HG03571 (cell line): Measurements from ENCODE around the gene E2F3.

ENCODE experiments used
- ATAC-seq: cut with Tn5 transposase; IDR thresholded peaks from one replicate; pipeline ENCODE4 v1.9.1; 2021; ENCODE audit not compliant: unreplicated experiment

The E2F3 gene

DNA sequence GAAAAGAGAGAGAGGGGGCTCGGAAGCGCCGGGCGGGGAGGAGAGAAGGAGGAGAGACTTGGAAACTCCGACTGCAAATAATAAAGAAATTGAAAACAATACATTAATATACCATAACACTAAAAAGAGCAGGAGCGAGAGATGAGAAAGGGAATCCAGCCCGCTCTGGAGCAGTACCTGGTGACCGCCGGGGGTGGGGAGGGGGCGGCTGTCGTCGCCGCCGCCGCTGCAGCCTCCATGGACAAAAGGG, 338 bp downstream of the E2F3 start:
- ATAC-seq: no peak

DNA sequence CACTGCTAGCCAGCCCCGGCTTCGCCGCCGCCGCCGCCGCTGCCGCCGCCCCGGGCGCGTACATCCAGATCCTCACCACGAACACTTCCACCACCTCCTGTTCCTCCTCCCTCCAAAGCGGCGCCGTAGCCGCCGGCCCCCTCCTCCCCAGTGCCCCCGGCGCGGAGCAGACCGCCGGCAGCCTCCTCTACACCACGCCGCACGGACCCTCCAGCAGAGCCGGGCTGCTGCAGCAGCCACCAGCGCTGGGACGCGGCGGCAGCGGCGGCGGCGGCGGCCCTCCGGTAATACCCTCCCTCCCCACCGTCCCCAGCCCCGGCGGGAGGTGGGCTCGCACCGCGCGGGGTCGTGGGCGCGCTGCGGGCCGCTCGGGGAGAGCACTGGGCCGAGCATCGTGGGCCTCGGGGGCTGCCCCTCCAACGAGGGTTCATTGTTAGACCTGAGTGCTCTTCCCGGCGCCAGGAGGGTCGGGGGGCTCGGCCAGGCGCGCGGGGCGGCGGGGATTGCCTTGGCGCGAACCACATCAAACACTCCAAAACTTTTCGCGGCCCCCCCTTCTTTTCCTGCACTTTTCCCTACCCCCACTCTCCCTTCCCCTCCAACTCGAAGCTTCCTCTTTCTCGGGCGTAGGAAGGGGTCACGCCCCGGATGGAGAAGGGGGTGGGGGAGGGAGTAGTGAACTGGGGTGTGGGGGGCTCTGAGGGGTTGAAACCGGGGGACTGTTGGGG, 827 bp downstream of the E2F3 start:
- no peak for ATAC-seq

DNA sequence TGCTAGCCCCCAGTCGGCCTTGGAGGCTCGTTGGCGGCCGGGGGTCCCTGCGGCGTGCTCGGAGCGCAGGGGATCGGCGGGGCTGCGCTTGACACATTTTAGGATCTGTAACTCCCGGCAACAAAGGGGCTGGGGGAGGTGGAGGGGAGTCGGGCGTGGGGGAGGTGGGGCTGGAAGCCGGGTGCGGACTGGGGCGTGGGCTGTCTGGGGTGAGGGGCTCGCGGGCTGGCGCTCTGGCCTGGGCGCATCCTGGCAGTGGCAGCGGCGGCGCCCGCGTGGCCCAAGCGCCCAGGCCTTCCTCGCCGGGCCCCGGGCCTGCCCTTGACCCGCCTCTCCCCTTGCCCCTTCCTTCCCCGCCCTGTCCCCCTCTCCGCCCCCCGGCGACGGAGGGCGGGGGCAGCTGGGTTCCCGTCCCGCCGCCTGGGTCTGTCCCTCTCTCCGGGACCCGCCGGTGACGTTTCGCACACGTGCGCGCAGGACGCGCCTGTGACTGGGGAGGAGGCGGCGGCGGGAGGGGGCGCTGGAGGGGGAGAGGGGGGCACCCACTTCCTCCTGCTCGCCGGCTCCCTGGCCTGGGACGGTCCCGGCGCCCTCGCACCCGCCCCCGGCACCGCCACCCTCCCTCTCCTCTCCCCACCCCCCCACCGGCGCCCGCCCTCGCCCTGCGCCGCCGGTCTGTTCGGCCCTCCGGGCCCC, 1.5 kb downstream of the E2F3 start:
- peak; percentile 46 for ATAC-seq

DNA sequence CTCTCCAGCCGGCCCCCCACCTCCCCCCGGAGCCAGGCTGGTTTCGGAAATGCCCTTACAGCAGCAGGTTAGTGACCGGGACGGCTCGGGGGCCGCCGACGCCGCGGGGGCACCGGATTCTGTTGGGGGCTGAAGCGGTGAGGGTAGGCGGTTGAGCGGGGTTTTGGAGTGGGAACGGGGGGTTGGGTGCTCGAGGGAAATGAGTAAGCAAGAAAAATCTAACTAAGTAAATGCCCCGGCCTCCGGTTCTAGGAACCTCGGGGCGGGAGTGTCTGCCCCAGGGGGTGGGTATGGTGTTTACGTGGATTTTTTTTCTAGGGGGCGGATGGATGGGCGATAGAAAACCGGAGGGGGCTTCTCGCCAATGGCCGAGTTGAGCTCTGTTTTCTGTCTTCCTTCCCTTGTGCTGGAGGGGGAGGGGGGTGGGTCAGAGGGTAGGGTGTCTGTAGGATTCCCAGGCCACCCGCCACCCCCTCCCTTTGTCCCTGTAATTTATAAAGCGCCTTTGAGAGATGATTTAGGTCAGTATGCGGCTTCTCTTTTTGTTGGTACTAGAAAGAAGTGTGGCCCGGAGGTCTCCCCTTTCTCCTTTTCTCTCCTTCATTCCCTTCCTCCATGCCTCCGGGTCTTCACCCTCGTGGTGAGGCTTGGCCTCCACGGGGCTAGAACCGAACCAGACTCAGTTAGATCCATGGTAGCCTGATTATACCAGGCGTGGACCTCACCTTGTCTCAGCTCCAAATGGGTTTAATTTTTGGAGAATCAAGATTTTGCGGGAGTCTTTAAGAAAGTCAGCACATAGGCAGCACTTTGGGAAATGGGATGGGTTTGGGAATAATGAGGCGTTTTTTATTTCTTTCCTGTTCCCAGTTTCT, 2.3 kb downstream of the E2F3 start:
- no peak for ATAC-seq

DNA sequence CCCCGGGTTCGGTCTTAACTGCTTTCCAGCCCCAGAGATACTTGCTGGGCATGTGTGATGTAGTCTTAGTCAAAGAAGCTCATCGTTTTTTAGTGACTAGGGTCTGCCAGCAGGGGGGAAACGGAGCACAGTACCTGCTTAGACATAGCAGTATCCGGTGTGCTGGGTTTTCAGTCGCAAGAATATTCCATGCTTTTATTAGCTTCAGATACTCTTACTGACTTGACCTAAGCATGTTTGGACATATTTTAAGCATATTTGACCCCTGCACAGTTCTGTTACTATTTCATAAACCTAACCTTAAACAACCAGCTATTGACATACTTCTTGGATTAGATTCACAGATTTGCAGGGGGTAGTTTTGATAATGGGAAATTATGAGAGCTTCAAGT, 3.0 kb downstream of the E2F3 start:
- ATAC-seq: peak; percentile 19

DNA sequence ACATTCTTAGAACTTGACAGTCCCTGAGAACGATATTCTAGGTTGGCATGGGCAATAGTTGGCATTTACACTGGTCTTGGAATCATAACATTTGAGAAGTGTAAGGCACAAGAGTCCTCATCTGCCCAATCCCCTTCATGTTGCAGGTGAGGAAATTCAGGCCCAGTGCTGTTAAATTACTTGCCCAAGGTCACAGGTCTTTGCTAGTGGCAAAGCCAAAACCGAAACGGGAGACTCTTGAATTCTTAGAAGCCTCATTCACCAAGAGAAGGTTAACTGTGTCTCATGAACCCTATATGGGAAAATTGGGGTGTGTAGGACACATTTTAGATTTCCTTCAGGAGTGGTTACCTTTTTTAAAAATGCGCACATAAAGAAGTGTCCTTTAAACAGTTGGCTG, 7.2 kb downstream of the E2F3 start:
- ATAC-seq: no peak

DNA sequence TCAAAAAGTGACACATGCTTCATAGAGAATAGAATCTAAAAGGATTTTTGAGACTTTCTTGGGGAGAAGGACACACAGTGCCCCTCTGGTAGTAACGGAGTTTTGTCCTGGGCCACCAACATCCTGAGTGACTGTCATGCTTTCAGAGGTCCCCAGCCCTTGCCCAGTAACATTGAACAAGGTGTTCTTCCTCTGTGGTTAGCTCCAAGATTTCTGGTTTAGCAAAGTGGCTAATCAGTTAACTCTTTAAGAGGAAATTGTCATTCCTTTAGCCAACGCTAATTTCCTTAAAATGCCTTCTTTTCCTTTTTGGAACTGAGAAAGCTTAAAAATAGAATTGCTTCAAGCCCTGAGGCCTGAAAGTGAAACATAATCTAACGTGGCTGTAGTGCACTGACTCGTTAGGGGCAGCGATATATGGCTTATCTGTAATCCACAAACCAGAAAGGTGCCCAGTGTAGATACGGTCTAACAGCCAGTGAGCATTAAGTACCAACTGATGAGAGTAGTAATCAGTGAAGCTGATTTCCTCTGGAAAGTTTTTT, 7.8 kb downstream of the E2F3 start:
- peak; percentile 93 for ATAC-seq

DNA sequence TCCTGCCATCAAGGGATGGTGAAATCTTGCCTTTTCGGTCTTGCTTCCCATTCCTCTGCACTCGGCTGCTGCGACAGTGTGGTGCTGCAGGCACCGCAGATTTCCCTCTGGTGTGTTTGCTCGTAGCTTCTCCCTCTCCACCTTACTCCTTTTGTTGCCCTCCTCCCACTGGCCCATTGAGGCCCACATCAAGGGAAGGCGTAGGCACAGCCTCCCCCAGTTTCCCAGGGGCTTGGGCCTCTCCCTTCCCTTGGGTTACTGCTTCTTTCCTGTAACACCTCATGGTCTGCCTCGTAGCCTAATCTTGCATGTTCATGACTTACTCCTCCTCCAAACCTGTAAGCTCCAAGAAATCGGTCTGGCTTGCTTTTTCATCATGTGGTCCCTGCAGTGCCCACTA, 9.9 kb downstream of the E2F3 start:
- ATAC-seq: no peak

DNA sequence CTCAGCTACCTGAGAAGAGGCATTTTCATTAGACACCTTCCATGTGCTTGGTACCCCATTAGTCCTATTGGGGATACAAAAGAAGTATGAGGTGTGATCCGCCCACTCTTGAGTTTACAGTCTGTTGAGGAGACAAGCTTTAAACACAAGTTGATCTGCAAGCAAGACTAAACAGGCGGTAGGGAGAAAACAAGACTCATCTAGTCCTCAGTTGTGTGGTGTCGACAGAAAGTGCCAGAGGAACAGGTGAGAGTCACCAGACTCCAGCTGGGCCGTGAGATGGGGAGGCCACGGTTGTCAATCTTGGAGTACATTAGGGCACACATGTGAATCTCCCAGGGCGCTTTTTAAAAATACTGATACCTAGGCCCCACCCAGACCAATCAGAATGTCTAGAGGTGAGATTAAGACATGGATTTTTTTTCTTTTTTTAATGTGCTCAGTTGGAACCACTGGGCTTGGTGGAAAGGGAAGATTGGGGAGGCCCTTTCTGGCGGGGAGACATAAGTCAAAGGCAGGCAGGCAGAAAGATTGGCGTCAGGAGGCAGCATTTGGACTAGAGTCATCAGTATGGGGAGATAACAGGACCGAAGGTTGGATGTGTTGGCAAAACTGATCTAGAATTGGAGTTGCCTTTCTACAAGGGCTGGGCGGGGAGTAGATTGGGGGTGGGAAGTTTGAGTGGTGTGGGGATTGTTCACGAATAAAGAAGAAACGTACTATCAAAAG, 10.4 kb downstream of the E2F3 start:
- no peak for ATAC-seq

DNA sequence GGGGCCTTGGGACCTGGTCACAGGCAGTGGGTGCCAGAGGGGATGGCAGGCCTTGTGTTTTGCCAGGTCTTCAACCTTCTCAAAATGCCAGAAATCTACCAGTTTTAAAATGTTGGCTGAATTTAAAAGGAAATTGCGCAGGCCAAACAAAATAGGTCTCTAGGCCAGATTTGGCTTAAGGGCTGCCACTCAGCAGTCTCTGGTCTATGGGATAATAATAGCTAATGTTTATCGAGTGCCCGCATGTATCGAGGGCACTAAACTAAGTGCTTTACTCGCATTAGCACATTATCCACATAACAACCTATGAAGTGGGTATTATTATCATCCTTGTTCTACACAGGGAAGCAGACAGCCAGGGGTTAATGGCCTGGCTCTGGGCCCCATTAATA, 11.0 kb downstream of the E2F3 start:
- no peak for ATAC-seq

DNA sequence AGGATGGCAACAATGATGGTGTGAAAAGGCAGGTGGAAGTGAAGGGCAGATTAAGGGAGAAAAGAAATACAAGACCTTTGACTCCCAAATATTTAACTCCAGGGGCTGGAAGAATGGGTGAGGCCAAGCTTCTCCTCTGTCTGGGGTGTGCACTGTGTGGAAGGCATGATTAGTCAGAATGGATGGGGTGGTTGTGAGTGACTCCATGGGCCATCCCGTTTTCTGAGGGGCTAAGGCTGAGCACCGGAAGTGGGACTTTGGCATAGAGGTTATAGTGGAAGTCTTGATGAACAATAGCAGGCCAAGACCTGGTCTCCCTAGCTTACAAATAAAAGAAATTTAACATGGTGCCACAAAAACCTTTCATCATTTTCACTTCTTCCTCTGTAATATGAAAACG, 12.1 kb downstream of the E2F3 start:
- no peak for ATAC-seq

DNA sequence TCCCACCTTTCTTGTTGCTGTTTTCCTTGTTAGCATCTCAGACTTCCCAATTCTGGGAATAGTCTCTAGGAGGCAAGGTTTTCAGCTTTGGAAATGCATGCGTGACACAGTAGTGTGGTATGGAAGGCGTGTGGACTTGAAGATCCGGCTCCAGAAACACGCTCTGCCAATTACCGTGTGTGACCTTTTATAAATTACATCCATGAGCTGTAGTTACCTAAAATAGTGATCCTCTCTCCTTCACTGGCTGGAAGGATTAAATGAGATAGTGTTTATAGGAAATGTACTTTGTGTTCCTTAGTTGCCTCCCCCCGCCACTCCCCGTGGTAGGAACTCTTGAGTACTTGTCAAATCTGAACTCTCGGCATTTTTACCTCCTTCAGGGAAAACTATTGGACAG, 13.0 kb downstream of the E2F3 start:
- ATAC-seq: no peak

DNA sequence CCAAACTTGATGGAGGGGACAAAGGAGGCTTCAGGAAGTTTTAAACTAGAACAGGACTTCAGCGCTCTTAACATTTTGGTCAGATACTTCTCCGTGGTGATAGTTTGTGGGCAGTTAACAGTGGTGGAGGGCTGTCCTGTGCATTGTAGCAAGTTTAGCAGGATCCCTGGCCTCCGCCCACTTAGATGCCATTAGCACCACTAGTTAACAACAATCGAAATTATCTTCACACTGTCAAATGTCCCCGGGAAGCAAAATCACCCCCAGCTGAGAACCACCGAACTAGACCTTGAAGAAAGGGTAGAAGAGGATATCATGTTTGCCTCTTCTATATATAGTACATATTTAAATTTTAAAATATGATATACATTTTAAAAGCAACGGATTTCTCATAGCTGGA, 13.6 kb downstream of the E2F3 start:
- ATAC-seq: no peak

DNA sequence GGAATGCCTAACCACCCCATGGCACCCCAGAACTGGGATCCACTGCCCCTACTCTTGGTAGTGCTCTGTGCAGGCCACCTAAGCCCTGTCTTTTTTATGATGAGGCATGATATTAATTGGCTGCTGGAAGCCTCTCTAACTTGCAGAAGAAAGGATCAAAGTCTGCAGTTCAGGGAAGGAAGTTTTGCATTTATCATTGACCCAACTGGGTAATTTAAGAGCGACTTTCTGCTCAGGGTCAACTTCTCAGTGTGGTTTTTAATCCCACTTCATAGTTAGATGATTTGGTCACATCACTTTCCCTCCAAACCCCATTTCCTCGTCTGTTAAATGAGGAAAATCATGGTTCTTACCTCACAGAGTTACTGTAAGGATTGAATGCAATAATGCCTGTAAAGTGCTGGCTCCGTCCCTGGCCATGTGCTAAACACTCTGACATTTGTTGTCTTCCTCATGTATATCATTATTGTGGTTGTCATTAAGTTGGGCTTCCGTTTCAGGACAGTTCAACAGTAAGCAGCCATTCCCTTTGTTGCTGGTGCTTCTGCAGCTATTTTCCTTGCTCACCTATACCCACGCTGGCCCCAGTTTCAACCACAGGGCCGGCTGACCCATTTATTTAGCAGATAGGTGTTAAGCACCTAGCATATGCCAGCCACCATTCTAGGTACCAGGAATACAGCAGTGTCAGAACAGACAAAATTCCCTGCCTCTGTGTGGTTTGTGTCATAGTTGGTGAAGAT, 14.2 kb downstream of the E2F3 start:
- ATAC-seq: no peak

DNA sequence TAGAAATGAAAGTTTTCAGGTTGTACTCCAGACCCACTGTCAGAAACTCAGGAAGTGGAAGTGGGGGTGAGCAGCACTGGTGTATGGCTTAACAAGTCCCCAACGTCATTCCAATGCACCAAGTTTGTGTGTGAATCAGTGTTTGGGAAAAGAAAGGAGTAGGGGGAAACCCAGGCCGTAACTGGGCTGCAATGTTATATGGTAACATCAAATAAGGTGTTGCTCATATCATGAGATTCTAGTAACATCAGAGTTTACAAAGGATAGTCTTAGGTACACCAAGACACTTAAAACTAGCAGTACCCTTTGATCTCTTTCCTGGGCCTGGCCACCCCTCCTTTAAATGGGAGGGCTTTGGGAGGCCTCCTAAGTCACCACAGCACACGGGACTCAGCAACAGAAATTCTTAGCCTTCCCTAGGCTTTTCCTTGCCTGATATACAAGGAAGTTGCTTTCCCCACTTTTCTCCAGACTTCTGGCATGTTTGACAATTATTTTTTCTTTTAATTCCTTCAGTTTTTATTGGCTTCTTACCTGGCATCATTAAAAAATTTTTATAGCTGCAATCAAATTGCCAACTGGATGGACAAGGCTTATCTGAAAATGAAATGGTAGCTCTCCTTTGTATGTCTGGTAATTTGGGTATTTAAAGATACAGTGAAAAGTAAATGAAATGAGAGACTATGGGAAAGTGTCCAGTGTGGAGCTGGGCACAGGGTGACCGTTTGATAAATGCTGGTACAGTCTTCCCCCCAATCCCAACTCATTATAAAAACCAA, 15.1 kb downstream of the E2F3 start:
- no peak for ATAC-seq

DNA sequence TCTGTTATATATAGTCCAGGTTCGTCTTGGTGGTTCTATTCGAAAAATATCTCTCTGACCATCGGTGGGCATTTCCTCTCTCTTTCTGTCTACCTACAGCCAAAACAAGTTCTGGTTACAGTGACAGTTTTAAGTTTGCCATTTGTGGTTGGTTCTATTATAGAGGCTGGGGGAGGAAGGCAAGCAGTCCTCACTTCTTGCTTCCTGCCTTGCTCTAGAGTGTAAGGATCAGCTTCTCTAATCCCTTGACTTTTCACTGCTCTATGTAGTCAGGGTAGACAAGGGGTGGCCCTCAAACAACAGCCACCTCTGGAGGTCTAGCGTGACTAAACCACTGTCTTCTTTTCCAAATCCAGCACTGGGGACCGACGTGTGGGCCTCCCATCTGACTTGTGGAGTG, 16.1 kb downstream of the E2F3 start:
- peak; percentile 48 for ATAC-seq

DNA sequence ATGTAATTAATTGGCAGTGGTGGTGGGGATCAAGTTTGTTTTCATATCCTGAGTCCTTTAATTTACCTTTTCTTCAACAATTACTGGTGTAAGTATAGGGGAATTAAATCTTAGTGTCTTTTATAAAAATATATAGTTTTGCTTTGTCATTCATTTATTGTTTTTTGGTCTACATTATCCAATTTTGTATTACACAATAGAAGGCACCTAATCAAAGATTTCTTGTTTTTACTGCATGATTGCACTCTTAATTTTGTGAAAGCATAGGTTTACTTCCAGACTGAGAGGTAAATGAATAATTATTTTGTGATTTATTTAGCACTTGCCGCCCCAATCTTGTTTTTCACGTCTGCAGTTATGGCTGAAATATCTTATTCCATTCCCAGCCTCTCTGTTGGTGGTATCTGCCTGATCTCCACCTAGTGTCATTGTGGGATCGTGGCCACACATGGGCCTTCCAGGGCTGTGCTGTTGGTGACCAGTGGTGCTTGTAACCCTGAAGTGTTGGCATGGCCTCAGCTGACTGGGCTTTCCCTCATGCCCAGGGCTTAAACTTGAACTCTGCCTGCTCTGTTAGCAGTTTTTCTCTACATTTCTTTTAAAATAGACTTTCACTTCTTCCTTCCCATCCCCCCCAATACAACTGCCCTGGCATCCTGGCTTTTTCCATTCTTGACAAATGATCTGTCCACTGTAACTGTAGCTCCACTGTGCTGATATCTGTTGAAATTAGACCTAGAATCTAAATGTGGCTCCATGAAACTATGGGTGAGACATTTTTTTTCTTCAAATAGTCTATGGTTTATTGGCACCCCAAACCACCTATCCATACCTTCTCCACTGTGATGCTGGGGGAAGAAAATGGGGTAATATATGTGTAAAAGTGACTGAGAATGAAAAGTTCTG, 24.8 kb downstream of the E2F3 start:
- ATAC-seq: no peak

DNA sequence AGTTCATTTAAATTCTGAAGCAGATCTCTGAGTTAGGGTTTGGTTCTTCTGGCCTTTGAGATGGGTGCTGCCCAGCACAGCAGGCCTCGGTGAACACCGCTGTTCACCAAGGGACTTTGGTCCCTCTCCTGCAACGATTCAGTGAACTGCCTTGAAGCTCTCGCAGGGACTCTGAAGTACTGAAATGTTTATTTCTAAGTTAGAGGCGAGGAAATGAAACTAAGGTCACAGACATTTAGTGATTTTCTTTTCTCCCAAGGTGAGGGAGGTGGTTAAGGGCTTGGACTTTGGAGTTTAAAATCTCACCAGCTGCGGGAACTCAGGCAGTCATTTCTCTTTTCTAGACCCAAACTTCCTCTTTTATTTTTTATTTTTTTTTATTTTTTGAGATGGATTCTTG, 26.2 kb downstream of the E2F3 start:
- peak; percentile 88 for ATAC-seq

DNA sequence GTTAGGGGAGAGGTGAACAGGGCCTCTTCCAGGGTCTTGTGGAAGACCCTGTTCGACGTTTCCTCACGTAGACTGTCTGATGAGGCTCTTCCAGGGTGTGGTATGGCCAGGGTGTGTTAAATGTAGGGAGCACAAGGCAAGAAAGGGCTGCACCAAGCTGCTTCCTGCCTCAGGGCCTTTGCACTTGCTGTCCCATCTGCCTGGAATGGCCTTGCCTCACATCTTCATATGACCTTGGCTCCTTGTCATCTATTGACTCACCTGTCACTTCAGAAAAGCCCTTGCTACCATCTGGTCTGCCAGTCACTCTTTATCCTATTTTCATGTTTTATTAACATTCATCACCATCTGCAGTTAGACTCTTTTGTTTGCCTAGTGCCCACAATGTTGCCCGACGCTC, 31.0 kb downstream of the E2F3 start:
- no peak for ATAC-seq
